Measurements from ENCODE around the gene ZNF135. TPM values are rescaled to one million over a fixed set of nuclear protein-coding genes. Genes with fewer than 3 reads are reported as not detected.

Gene ZNF135
- 1 to 10 TPM in 3 of 4 donors, under 1 TPM in 1; 0.83 to 3.8 (median 1.3) TPM for total RNA-seq

GRCh38 chr19:58059003-58059670 lies at the start of gene ZNF135:
Gene ZNF135 (plus strand): TSS chr19:58059282. CDS start chr19:58060003, 721 bp downstream.
- H3K4me1 ChIP-seq, result peaks cover 0 to 21% (median 4%) of the 10 kb centered on the region in 3 donors

DNA sequence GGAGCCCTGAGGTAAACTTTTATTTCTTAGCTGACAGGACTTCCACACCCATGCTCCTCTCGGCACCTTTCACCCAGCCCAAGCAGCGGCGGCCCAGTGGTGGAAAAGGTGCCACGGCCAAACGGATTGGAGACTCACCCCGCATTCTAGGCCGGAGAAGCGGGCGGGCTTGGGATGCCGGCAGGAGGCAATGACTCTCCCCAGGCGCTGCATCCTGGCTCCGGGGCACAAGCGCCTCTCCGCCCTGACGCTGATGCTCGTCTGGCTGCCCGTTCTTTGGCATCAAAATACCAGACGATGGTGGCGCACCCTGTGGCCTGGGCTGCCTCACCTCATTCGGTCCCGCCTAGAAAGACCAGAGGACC lies 49.8 kb upstream of the ZNF135 start:
- peak overlapping the region; percentile 24 to 90 (median 64) for H3K27ac ChIP-seq

More at GRCh38 chr19:58059003-58059670, at the start of gene ZNF135:
- peak within 1 kb of the TSS; percentile 48 to 75 (median 65) for H3K4me3 ChIP-seq
- no peaks in the 10 kb centered on the region for H3K27me3 ChIP-seq
- H3K27ac ChIP-seq, result peak within 1 kb of the TSS; percentile 84 to 92 (median 91)
- H3K36me3 ChIP-seq, result peaks cover 0 to 23% (median 0%) of the 10 kb centered on the region in 3 donors
- peak; percentile 17 for DNase-seq
- intact Hi-C loops (cut with DNase I), result no loop called here
- peak in 1 of 4 donors; percentile 28 for TF ChIP-seq POLR2A (IDR thresholded peaks at IDR 0.05)
- TF ChIP-seq, protein P1, sequence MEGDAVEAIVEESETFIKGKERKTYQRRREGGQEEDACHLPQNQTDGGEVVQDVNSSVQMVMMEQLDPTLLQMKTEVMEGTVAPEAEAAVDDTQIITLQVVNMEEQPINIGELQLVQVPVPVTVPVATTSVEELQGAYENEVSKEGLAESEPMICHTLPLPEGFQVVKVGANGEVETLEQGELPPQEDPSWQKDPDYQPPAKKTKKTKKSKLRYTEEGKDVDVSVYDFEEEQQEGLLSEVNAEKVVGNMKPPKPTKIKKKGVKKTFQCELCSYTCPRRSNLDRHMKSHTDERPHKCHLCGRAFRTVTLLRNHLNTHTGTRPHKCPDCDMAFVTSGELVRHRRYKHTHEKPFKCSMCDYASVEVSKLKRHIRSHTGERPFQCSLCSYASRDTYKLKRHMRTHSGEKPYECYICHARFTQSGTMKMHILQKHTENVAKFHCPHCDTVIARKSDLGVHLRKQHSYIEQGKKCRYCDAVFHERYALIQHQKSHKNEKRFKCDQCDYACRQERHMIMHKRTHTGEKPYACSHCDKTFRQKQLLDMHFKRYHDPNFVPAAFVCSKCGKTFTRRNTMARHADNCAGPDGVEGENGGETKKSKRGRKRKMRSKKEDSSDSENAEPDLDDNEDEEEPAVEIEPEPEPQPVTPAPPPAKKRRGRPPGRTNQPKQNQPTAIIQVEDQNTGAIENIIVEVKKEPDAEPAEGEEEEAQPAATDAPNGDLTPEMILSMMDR (IDR thresholded peaks at IDR 0.05), result no peak
- peaks cover 0 to 31% (median 12%) of the 10 kb centered on the region in 3 donors for H3K9me3 ChIP-seq
- WGBS, 2 donors, result 6 to 7% methylated on average over 5 to 26 of the region's 62 CpGs

GRCh38 chr19:58009666-58010301 lies 49.3 kb upstream of the ZNF135 start:
- TF ChIP-seq, protein P1 (IDR thresholded peaks at IDR 0.05), result peak in 2 of 6 experiments; percentile 6 to 26
- no peak for TF ChIP-seq POLR2A (IDR thresholded peaks at IDR 0.05)
- Histone ChIP-seq H3K36me3 (peaks cover 0 to 27% (median 8%) of the 10 kb centered on the region in 3 donors), H3K4me1 (peaks cover 0 to 26% (median 9%) of the 10 kb centered on the region in 3 donors), H3K9me3 (peaks cover 0 to 80% (median 72%) of the 10 kb centered on the region in 3 donors), H3K27ac (peak overlapping the region; percentile 24 to 90 (median 64)), H3K27me3 (no peaks in the 10 kb centered on the region), H3K4me3 (peak overlapping the region; percentile 7 to 67 (median 44))
- intact Hi-C loops (cut with DNase I), result loop anchor here (10.0 kb wide), 2 partner anchors 155 to 645 kb away; partner anchors contain the start of genes TRAPPC2B and ZNF547
- no peak for DNase-seq
- 24 to 32% methylated on average over 6 to 9 of the region's 41 CpGs for WGBS, 2 donors

More for the DNA sequence above, 49.8 kb upstream of the ZNF135 start:
- H3K27me3 ChIP-seq, result no peaks in the 10 kb centered on the region
- peaks cover 0 to 85% (median 75%) of the 10 kb centered on the region in 3 donors for H3K9me3 ChIP-seq
- WGBS, 2 donors, result 6 to 7% methylated on average over 3 to 12 of the region's 21 CpGs
- H3K36me3 ChIP-seq, result peaks cover 0 to 32% (median 13%) of the 10 kb centered on the region in 3 donors
- H3K4me1 ChIP-seq, result peaks cover 0 to 31% (median 9%) of the 10 kb centered on the region in 3 donors
- TF ChIP-seq, protein P1 (IDR thresholded peaks at IDR 0.05), result no peak
- TF ChIP-seq POLR2A (IDR thresholded peaks at IDR 0.05), result no peak
- peak overlapping the region; percentile 7 to 67 (median 44) for H3K4me3 ChIP-seq
- intact Hi-C loops (cut with DNase I), result loop anchor here (10.0 kb wide), 1 partner anchor 644 kb away; the partner anchor contains the start of genes TRAPPC2B and ZNF547
- DNase-seq, result no peak

DNA sequence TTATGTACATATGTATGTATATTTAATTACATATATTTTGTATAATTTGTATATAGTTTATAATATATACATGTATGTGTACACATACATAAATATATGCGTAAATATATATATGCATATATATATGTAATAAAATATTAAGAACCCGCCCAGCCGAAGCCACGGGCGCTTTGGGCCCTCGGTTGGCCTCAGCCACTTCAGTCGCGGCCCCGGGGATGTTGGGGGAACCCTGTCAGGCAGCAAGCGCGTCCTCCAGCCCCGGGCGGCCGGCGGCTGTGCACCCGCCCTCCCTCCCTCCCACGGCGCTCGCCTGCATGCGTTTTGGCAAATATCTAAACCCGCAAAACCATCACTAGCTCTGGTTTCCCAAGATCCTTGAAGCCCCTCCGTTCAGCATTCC lies 48.6 kb upstream of the ZNF135 start:
- WGBS, 2 donors, result 57 to 73% methylated on average over 22 of the region's 22 CpGs
- peaks cover 0 to 76% (median 66%) of the 10 kb centered on the region in 3 donors for H3K9me3 ChIP-seq
- intact Hi-C loops (cut with DNase I), result loop anchor here (10.0 kb wide), 1 partner anchor 154 kb away; no protein-coding TSS in a partner anchor
- H3K4me3 ChIP-seq, result peak overlapping the region in 2 of 4 donors; percentile 56 to 67
- TF ChIP-seq, protein P1 (IDR thresholded peaks at IDR 0.05), result no peak
- TF ChIP-seq POLR2A (IDR thresholded peaks at IDR 0.05), result no peak
- H3K27me3 ChIP-seq, result no peaks in the 10 kb centered on the region
- DNase-seq, result no peak
- H3K4me1 ChIP-seq, result peaks cover 0 to 25% (median 9%) of the 10 kb centered on the region in 3 donors
- peaks cover 0 to 20% (median 6%) of the 10 kb centered on the region in 3 donors for H3K36me3 ChIP-seq
- no peak overlapping the region for H3K27ac ChIP-seq
